ENCODE measurements around the gene INPP5A.

The INPP5A gene

DNA sequence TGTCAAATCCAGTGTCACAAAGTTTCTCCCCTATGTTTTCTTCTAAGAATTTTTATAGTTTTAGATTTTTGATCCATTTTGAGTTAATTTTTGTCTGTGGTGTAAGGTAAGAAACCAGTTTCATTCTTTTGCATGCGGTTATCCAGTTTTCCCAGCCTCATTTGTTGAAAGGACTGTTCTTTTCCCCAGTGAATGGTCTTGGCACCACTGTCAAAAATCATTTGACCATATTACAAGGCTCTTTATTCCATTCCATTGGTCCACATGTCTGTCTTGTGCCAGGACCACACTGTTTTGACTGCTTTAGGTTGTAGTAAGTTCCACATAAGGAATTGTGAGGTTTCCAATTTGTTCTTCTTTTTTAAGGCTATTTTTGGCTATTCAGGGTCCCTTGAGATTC, 64.0 kb downstream of the INPP5A start:
- DNase-seq, result no peak

DNA sequence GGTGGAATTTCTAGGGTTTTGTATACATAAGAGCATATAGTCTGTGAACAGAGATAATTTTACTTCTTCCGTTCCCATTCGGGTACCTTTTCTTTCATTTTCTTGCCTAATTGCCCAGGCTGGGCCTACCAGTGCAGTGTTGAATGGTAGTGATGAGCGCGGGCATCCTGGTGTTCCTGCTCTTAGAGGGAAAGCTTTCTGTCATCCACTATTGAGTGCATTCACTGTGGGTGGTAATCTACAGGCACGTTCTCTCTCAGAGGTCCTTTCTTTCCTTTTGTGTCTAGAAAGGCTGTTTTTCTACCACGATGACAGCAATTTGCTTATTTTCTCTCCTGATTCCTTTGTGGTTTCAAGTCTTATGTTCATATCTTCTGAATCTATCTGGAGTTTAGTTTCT, 65.0 kb downstream of the INPP5A start:
- no peak for DNase-seq

DNA sequence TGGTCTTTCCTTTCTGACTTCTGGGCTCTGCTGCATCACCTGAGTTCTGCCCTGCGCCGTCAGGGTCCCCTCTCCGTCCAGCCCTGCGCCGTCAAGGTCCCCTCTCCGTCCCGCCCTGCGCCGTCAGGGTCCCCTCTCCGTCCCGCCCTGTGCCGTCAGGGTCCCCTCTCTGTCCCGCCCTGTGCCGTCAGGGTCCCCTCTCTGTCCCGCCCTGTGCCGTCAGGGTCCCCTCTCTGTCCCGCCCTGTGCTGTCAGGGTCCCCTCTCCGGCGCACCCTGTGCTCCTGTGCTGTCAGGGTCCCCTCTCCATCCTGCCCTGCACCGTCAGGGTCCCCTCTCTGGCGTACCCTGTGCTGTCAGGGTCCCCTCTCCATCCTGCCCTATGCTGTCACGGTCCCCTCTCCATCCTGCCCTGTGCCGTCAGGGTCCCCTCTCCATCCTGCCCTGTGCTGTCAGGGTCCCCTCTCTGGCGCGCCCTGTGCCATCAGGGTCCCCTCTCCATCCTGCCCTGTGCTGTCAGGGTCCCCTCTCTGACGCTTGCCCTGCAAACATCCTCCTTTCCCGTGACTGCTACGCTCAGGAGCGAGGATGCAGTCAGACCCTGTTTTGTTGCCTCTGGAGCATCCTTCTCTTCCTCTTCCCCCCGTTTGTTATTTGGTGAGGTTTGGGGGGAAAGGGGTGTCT, 66.4 kb downstream of the INPP5A start:
- no peak for DNase-seq

DNA sequence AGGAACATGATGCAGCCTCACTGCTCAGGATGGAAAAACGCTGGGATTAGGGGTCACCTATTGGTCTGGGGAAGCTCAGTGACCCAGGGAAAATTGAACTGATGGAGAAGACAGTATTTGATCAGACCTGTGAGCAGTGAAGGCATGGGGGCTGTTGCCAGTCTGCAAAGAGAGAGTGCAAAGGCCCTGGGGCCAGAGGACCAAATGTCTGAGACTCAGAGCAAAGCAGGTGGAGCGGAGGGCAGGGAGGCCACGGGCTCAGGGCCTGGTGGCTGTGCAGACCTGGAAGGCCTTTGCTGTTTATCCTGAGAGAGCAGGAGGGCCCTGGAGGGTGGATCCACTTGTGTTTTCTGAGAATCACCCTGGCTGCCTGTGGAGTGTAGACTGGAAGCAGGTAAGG, 67.1 kb downstream of the INPP5A start:
- DNase-seq, result no peak

DNA sequence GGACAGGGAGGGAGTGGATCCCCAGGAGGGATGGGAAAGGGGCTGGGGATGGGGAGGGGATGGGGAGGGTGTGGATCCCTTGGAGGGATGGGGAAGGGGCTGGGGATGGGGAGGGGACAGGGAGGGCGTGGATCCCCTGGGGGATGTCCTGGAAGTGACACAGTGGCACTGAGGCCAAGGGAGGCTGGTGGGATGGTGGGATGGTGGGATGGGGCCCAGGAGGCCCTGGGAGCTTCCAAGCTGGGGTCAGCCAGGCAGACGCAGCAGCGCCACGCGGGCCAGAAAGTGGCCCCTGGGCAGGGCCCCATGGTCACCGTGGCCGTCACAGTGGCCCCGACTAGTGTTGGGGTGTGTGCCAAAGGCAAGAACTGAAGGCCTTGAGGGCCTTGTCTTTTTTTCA, 67.8 kb downstream of the INPP5A start:
- DNase-seq, result no peak

DNA sequence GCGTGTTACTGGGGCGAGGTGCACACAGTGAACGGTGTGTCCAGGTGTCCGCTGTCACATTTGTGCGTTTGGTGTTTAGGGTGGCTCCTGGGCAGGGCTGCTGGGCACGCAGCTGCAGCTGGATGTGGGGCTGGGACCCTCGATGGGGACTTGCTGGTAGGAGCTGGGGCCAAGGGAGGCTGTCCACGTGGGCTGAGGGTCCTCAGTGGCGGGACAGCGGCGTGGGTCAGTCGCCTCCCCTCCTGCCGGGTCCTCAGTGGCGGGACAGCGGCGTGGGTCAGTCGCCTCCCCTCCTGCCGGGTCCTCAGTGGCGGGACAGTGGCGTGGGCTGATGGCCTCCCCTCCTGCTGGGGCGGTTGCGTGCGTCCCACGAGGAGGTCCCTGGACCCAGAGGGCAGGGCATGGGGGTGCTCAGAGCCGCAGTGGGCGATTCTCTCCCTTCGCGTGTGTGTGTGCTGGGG, 68.5 kb downstream of the INPP5A start:
- no peak for DNase-seq

DNA sequence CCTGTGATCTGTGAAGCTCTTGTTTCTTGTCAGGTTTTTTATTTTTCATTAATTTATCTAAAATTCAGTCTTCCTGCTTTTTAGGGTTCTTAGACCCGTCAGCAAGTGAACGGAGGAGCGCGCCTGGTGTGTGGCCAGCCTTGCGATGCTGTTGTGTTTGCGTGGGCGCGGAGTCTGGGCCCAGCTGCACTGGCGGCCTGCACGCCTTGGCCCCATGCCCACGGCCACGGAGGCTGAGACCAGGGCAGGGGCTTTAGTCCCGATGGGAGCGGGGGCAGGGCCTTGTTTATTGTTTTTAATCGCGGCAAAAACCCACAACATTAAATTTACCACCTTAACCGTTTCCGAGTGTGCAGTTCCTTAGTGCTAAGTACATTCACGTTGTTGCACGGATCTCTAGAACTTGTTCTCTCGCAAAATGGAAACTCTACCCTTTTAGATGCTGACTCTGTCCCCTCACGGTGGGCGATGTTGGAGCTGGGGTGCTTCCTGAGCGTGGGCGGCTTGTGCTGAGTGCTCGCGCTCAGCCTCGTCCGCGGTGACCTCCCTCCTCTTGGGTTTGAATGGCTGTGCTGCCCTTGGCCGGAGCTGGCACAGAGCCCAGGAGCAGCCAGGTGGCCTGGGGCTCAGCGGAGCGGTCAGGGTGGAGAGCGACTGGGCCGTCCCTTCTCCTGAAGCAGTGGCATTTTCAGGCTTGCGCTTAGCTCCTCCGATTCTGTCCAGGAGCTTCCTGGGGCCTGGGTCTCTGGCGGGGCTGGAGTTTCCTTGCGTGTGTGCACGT, 69.1 kb downstream of the INPP5A start:
- DNase-seq, result no peak

DNA sequence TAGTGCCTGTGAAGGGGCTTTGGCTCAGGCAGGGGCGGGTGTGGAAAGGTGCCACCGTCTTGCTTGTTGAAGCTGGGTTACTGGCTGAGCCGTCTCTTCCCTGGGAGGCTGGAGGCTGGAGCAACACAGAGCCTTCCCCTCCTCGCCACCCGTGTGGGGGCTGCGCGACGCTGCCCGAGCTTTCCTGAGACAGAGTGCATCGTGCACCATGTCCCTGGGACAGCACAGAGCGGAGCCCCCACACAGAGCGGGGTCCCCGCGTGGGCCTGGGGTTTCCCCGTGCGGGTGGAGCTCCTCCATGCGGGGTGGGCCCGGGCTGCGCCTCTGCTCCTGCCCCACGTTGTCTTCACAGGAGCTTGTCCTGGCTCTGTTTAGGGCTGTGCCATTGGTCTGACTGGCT, 69.9 kb downstream of the INPP5A start:
- no peak for DNase-seq

DNA sequence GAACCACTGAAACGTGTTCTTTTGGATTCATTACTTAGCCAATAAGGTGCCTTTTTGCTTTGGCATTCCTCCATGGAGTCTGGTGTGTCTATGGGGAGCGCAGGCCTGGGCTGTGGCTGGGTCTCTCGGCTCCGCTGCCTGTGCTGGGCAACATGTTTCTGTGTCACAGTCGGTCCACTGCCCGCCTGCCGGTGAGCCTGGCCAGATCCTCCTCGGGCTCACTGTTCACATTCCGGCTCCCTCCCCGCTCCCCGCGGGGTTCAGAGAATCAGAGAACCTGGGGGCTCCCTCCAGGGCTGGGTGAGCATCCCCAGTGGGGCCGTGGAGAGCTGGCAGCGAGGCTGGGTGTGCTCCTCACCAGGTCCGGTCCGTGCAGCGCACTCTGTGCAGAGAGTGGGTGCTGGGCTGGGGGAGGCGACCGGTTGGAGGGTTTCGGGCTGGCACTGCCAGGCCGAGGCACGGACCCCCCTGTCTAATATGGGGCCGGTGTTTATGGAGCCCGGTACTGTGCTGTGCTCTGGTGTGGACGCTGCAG, 70.4 kb downstream of the INPP5A start:
- DNase-seq, result no peak

DNA sequence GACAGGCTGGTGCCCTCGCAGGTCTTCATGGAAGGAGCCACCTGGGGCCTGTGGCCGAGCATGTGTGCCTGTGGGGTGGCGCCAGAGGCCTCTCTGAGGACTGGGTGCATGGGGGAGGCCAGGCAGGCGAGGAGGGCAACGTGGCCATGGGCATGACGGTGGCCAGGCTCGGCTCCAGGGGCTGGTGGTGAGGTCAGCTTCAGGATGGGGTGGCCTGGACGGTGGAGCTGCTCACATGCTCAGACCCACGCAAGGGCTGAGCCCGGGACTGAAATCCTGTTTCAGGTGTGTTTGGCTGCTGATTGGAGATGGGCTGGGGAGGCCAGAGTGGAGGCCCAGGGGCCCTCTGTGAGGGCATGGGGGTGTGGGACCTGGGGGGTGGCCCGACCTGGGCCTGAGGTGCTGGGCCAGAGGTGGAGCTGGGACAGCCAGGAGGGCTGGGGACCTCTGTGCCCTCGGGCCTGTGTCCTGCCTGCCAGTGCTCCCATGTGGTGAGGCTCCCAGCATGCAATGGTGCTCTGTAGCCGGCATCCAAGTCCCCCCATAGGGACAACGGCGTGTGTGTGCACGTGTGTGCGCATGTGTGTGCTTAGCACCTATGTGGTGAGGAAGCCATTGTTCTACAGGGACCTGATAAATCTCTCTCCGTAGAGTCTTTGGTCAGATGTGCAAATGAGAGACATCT, 71.1 kb downstream of the INPP5A start:
- no peak for DNase-seq

DNA sequence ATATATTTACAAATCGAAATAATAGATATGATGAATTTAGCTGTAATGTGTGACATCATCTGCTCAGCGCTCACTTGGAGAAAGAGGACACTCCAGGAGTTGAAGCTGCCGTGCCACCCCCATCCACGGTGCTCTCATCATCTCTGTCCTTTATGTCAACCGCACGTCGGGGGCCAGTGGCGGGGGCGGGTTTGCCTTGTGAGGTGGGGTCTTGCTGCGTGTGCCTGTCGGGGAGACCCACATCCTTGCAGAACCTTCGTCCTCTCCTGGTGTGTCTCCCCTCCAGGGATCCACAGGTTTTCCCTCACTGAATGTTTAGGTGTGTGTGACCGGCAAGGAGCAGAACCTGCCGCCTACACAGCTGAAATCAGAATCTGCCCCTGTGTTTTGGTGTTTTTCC, 71.6 kb downstream of the INPP5A start:
- no peak for DNase-seq

DNA sequence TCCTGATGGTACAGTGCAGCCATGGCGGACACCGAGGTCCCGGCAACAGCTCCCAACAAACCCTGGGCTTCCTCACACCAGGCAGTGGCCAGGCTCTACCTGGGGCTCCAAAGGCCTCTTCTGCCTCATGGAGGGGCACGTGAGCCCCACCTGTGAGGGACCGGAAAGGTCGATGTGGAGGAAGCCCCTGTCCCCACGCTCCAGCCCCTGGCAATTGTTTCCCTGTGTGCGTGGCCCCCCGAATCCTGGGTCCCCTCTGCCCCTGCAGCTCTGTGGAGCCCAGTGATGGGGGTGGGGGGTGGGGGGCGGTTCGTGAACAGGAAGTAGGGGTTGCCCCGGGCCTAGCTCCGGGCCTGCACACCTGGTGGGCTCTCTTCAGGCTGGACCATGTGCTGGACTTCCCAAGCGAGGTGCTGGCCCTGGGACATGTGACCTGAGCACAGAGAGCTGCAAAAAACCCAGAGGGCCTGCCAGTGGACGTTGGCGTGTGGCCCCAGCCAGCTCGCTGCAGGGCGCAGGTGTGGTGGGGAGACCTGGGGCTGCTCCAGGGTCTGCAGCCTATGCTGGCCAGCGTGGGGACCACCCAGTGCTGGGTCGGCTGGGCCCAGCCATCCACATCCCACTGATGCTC, 72.6 kb downstream of the INPP5A start:
- DNase-seq, result no peak

DNA sequence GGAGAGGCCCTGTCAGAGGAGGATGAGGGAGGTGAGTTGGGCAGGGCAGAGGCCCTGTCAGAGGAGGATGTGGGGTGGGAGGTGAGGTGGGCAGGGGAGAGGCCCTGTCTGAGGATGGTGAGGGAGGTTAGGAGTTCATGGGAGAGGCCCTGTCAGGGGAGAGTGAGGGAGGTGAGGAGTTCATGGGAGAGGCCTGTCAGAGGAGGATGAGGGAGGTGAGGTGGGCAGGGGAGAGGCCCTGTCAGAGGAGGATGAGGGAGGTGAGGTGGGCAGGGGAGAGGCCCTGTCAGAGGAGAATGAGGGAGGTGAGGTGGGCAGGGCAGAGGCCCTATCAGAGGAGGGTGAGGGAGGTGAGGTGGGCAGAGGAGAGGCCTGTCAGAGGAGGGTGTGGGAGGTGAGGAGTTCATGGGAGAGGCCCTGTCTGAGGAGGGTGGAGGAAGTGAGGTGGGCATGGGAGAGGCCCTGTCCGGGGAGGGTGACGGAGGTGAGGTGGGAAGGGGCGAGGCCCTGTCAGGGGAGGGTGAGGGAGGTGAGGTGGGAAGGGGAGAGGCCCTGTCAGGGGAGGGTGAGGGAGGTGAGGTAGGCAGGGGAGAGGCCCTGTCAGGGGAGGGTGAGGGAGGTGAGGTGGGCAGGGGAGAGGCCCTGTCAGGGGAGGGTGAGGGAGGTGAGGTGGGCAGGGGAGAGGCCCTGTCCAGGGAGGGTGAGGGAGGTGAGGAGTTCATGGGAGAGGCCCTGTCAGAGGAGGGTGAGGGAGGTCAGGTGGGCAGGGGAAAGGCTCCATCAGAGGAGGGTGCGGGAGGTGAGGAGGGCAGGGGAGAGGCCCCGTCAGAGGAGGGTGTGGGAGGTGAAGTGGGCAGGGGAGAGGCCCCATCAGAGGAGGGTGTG, 73.7 kb downstream of the INPP5A start:
- no peak for DNase-seq

DNA sequence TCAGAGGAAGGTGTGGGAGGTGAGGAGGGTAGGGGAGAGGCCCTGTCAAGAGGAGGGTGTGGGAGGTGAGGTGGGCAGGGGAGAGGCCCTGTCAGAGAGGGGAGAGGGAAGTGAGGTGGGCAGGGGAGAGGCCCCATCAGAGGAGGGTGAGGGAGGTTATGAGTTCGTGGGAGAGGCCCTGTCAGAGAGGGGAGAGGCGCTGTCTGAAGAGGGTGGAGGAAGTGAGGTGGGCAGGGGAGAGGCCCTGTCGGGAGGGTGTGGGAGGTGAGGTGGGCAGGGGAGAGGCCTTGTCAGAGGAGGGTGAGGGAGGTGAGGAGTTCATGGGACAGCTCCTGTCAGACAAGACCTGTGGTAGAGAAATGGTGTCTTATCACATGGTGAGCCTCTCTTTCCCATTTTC, 74.4 kb downstream of the INPP5A start:
- no peak for DNase-seq

DNA sequence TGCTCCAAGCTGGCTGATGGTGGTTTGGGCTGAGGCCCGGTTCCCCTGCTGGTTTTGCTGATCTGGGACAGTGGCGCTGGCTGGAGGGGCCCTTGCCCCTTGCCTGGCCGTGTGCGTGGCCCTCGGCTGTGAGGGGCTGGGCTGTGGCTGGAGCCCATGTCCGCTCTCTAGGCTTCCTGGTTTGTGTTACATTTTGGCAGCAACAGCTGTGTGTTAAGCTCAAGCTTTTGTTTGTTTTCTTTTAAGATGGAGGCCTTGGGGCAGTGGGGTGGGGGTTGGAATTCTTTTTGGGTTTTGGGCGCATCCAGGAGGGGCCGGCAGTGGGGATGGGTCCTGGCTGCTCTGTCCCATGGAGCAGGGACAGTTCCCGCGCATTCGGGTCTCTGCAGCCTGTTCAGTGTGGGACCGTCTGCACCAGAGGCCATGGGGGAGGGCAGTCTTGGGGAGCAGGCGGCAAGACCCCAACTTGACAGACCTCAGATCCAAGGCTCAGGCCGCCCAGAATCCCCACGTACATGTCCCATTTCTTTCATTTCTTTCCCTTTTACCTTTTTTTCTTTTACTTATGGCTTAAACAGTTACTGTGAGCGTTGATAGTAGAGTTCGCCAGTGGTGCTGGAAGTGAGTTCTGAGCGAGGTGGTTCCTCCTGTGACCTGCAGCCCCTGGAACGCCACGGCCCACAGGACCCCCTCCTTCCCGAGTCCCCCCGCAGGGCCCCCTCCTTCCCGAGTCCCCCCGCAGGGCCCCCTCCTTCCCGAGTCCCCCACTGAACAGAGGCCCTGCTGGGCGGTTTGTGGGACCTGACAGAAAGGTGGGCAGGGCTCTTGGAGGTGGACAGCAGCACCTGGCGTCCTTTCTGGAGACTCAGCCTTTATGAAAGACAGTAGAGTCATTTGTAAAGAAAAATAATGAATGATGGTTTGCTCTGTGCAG, 75.3 kb downstream of the INPP5A start:
- no peak for DNase-seq

DNA sequence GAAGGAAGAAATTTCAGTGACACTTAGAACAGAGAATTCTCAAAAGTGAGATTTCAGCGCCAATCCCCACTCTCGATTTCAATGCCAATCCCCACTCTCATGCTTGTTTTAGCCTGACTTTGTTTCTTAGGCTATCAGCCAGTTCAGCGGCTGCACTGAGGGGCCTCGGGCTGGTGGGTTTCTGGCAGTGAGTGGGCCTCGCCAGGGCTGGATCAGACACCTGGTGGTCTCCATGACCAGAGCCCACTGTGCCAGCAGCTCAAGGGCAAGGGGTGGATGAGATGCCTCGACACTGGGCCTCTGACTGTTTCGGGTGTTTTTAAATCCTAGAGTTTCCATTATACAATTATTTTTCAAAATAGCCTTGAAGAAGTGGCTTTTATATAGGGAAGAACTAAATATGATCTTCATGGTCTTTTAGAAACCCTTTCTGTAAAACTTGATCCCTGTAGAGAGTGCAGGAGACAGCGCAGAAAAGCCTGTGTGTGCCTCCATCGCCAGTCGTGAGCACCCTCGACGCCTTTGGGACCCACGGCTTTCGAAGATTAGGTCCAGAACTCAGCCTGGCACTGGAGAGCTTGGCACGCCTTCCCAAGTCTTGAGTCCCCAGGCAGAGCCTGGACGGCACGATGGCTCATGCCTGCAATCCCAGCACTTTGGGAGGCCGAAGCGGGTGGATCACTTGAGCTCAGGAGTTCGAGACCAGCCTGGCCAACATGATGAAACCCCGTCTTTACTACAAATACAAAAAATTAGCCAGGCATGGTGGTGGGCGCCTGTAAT, 76.2 kb downstream of the INPP5A start:
- no peak for DNase-seq

DNA sequence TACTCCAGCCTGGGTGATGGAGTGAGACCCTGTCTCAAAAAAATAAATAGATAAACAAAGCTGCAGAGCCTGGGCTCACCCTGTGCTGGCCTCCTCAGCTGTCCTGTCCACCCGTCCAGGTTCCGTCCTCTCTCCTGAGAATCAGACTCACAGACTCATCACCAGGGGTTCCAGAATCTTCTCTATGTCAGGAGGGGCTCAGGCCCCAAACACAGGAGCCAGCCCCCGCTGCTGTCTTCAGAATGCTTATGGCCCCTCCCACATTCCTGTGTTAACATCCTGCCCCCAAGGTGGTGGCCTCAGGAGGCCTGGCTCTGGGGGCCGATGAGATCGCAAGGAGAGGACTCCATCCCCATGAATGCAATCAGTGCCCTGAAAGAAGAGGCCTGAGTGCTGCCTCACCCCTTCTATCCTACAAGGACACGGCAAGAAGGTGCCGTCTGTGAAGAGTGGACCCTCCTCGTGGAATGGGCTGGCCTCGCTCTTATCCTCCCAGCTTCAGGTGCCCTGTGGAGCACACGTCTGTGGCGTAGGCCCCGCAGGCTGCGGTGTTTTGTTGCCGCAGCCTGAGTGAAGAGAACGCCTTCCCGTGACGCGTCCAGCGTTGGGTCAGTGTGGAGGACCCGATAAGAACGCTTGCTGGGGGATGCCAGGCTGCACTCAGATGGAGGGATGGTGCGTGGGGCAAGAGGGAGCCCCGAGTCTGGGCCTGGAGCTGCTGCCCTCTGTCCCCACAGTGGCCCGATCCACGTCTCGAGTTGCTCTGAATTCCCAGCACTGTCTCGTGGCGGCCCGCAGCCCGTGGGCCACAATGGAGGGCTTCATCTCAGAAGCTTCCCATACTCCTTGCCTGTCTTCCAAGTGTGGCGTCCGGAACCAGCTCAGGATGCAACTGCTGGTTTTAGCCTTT, 77.1 kb downstream of the INPP5A start:
- DNase-seq, result no peak

DNA sequence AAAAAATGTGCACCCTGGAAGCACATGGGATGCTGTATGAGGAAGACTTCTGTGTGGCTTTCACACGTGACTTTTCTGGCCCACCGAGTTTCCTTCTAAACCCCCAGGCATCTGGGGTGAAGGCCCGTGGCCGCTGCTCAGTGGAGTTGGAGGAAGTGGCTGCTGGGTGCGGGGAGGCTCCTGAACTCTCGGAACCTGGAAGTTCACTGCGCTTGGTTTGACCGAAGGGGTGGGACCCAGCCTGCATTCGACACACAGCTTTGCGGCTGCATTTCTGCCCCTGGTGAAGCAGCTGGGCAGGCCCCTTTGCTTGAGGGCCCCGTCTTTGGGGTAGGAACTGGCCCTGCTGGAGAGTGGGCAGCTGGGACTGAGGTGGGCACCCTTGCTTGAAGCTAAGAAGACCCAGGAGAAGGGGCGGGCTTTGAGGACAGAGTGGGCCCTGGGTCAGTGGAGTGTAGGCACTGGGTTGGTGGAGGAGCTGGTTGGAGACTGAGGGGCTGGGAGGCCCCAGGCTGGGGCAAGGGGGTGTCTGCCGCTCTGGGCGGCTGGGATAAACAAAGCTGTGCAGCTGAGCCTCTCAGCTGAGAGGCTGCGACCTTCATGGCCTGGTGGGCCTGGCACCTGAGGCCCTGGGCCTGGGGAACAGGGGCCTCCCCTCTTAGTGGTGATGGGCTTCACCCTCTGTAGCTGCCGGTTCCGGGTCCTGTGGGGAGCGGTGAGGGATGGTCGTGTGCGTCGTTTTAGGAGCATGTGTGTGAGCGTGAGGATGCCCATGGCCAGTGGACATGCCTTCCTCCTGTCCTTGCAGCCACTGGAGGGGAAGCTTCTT, 78.0 kb downstream of the INPP5A start:
- no peak for DNase-seq

Data from activated gamma-delta T cell (primary cell).